A204.1 (cell line): ENCODE data around the gene POLR2J3.
"Not testable (repeated sequence)": the region's sequence is repeated elsewhere in the genome, so short reads cannot be mapped to it uniquely, and the experiment has no call there.

ENCODE experiments used
- FAIRE-seq: peaks from 2 replicates; lab custom pipeline; 2012; peaks lifted over from hg19 to GRCh38; lab: Jason Lieb, UNC

POLR2J3 gene

GRCh38 chr7:102572261-102573239 is at the start of gene POLR2J3:
POLR2J3 (minus strand) TSS chr7:102572583; CDS start chr7:102572521, 62 bp downstream.
- FAIRE-seq: not testable (repeated sequence)

- FAIRE-seq: not testable (repeated sequence)
Measured at GRCh38 chr7:102618122-102618521, 45.7 kb upstream of the POLR2J3 start.

GRCh38 chr7:102616507-102617125 is 44.2 kb upstream of the POLR2J3 start, which contains the start of gene RASA4:
RASA4 (minus strand) TSS chr7:102616756; CDS start chr7:102616689, 67 bp downstream.
- FAIRE-seq: not testable (repeated sequence)

- FAIRE-seq: not testable (repeated sequence)
Measured at GRCh38 chr7:102615930-102616329, 43.5 kb upstream of the POLR2J3 start.

- not testable (repeated sequence) for FAIRE-seq
Measured at GRCh38 chr7:102614873-102615272, 42.5 kb upstream of the POLR2J3 start.

GRCh38 chr7:102614346-102614697 is 41.9 kb upstream of the POLR2J3 start:
- not testable (repeated sequence) for FAIRE-seq

GRCh38 chr7:102613575-102614345 is 41.4 kb upstream of the POLR2J3 start:
- not testable (repeated sequence) for FAIRE-seq

GRCh38 chr7:102611675-102612325 is 39.4 kb upstream of the POLR2J3 start:
- not testable (repeated sequence) for FAIRE-seq

- FAIRE-seq: not testable (repeated sequence)
Measured at GRCh38 chr7:102611013-102611674, 38.8 kb upstream of the POLR2J3 start.

GRCh38 chr7:102610441-102610840 is 38.1 kb upstream of the POLR2J3 start:
- not testable (repeated sequence) for FAIRE-seq

GRCh38 chr7:102609734-102610133 is 37.4 kb upstream of the POLR2J3 start:
- FAIRE-seq: not testable (repeated sequence)

- FAIRE-seq: not testable (repeated sequence)
Measured at GRCh38 chr7:102606848-102607247, 34.5 kb upstream of the POLR2J3 start.

GRCh38 chr7:102604431-102605145 is 32.2 kb upstream of the POLR2J3 start:
- not testable (repeated sequence) for FAIRE-seq

- not testable (repeated sequence) for FAIRE-seq
Measured at GRCh38 chr7:102602317-102602716, 29.9 kb upstream of the POLR2J3 start.

- not testable (repeated sequence) for FAIRE-seq
Measured at GRCh38 chr7:102599699-102600098, 27.3 kb upstream of the POLR2J3 start.

- not testable (repeated sequence) for FAIRE-seq
Measured at GRCh38 chr7:102596036-102596435, 23.7 kb upstream of the POLR2J3 start.

GRCh38 chr7:102593637-102594334 is 21.4 kb upstream of the POLR2J3 start:
- FAIRE-seq: not testable (repeated sequence)

GRCh38 chr7:102592477-102593019 is 20.2 kb upstream of the POLR2J3 start:
- FAIRE-seq: not testable (repeated sequence)

- FAIRE-seq: not testable (repeated sequence)
Measured at GRCh38 chr7:102589857-102590256, 17.5 kb upstream of the POLR2J3 start.
